GM18870 (cell line): ENCODE results near the gene KRTAP10-11.

Source experiments
- ATAC-seq: cut with Tn5 transposase; IDR thresholded peaks from one replicate; pipeline ENCODE4 v1.9.1; 2021; ENCODE audit warnings: moderate library complexity; ENCODE audit not compliant: unreplicated experiment

The KRTAP10-11 gene

DNA sequence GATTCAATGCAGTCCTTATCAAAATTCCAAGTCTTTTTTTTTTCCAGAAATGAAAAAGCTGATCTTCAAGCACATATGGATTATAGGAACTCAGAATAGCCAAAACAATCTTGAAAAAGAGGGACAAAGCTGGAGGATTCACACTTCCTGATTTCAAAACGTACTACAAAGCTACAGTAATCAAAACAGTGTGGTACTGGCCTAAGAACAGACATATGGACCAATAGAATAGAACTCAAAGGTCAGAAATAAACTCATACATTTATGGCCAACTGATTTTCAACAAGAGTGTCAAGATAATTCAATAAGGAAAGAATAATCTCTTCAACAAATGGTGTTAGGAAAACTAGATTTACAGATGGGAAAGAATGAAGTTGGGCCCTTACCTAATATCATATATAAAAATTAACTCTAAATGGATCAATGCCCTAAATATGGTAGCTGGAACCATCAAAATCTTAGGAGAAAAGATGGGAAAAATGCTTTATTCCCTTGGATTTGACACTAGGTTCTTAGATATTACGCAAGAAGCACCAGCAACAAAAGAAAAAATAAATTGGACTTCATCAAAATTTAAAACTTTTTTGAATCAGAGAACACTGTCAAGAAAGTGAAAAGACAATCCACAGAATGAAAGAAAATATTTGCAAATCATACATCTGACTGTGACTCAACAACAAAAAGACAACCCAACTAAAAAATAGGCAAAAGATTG, 46.7 kb downstream of the KRTAP10-11 start:
- ATAC-seq, result no peak

- ATAC-seq, result no peak
Observed at GRCh38 chr21:44694776-44695175, 48.6 kb downstream of the KRTAP10-11 start.

- ATAC-seq, result no peak
Observed at GRCh38 chr21:44695184-44695583, 49.0 kb downstream of the KRTAP10-11 start.

- no peak for ATAC-seq
Observed at GRCh38 chr21:44695641-44696040, 49.4 kb downstream of the KRTAP10-11 start.

GRCh38 chr21:44696572-44696971, 50.4 kb downstream of the KRTAP10-11 start:
- no peak for ATAC-seq
